Mononuclear cell (primary cell): ENCODE results near the gene DDX1. TPM values are rescaled to one million over a fixed set of nuclear protein-coding genes. Genes with fewer than 3 reads are reported as not detected.
"Not testable (repeated sequence)": the region's sequence is repeated elsewhere in the genome, so short reads cannot be mapped to it uniquely, and the experiment has no call there.

ENCODE experiments used
- H3K27me3 ChIP-seq: 2 replicates; pipeline ENCODE4 v1.6.0; 2011; ENCODE audit warnings: low read length, control low read depth; ENCODE audit not compliant: insufficient read depth
- H3K4me1 ChIP-seq: 2 replicates; pipeline ENCODE4 v1.5.1; 2011; ENCODE audit warnings: mild to moderate bottlenecking, low read length, control low read depth; ENCODE audit not compliant: insufficient read depth
- H3K4me3 ChIP-seq: 2 replicates; pipeline ENCODE4 v1.5.1; 2011; ENCODE audit warnings: mild to moderate bottlenecking, low read length, moderate library complexity
- H3K9me3 ChIP-seq: 2 replicates; pipeline ENCODE4 v1.5.1; 2011; ENCODE audit warnings: low read depth, mild to moderate bottlenecking, control low read depth, low read length
- total RNA-seq: library from RNA; depleted of rRNA; stranded (reverse); fragments of >200 nt; gene quantifications from one replicate; pipeline ENCODE4 v1.2.3, GENCODE V29; 2012

The DDX1 gene
- total RNA-seq, 1 donor: 55.5 TPM

- no peaks in the 10 kb centered on the region for H3K27me3 ChIP-seq
- no peaks in the 10 kb centered on the region for H3K9me3 ChIP-seq
- no peak overlapping the region for H3K4me3 ChIP-seq
- H3K4me1 ChIP-seq: no peaks in the 10 kb centered on the region
Observed at GRCh38 chr2:15670981-15671380, 79.3 kb downstream of the DDX1 start.

GRCh38 chr2:15671409-15671808, 79.7 kb downstream of the DDX1 start:
- H3K4me3 ChIP-seq: no peak overlapping the region
- no peaks in the 10 kb centered on the region for H3K4me1 ChIP-seq
- H3K9me3 ChIP-seq: no peaks in the 10 kb centered on the region
- no peaks in the 10 kb centered on the region for H3K27me3 ChIP-seq

- no peaks in the 10 kb centered on the region for H3K4me1 ChIP-seq
- no peaks in the 10 kb centered on the region for H3K27me3 ChIP-seq
- H3K4me3 ChIP-seq: no peak overlapping the region
- no peaks in the 10 kb centered on the region for H3K9me3 ChIP-seq
Observed at GRCh38 chr2:15671842-15672815, 80.5 kb downstream of the DDX1 start.

GRCh38 chr2:15672961-15673918, 81.6 kb downstream of the DDX1 start:
- Histone ChIP-seq H3K9me3 (no peaks in the 10 kb centered on the region), H3K4me3 (no peak overlapping the region), H3K27me3 (no peaks in the 10 kb centered on the region), H3K4me1 (no peaks in the 10 kb centered on the region)

GRCh38 chr2:15673919-15674636, 82.4 kb downstream of the DDX1 start:
- Histone ChIP-seq H3K4me3 (no peak overlapping the region), H3K4me1 (no peaks in the 10 kb centered on the region), H3K9me3 (no peaks in the 10 kb centered on the region)

GRCh38 chr2:15674637-15675455, 83.2 kb downstream of the DDX1 start:
- no peaks in the 10 kb centered on the region for H3K9me3 ChIP-seq
- H3K4me3 ChIP-seq: no peak overlapping the region
- no peaks in the 10 kb centered on the region for H3K27me3 ChIP-seq
- H3K4me1 ChIP-seq: no peaks in the 10 kb centered on the region

More at GRCh38 chr2:15673919-15674636, 82.4 kb downstream of the DDX1 start:
- H3K27me3 ChIP-seq: no peaks in the 10 kb centered on the region

- Histone ChIP-seq H3K9me3 (no peaks in the 10 kb centered on the region), H3K4me1 (no peaks in the 10 kb centered on the region), H3K4me3 (no peak overlapping the region), H3K27me3 (no peaks in the 10 kb centered on the region)
Observed at GRCh38 chr2:15675456-15676195, 84.0 kb downstream of the DDX1 start.

GRCh38 chr2:15677141-15677843, 85.6 kb downstream of the DDX1 start:
- H3K4me3 ChIP-seq: no peak overlapping the region
- H3K4me1 ChIP-seq: no peaks in the 10 kb centered on the region
- H3K27me3 ChIP-seq: no peaks in the 10 kb centered on the region
- no peaks in the 10 kb centered on the region for H3K9me3 ChIP-seq

GRCh38 chr2:15678346-15678745, 86.7 kb downstream of the DDX1 start:
- Histone ChIP-seq H3K4me3 (no peak overlapping the region), H3K4me1 (no peaks in the 10 kb centered on the region), H3K9me3 (no peaks in the 10 kb centered on the region), H3K27me3 (no peaks in the 10 kb centered on the region)

GRCh38 chr2:15678909-15679308, 87.2 kb downstream of the DDX1 start:
- Histone ChIP-seq H3K27me3 (no peaks in the 10 kb centered on the region), H3K4me3 (no peak overlapping the region), H3K4me1 (no peaks in the 10 kb centered on the region), H3K9me3 (no peaks in the 10 kb centered on the region)

- Histone ChIP-seq H3K4me3 (no peak overlapping the region), H3K4me1 (no peaks in the 10 kb centered on the region), H3K9me3 (no peaks in the 10 kb centered on the region), H3K27me3 (no peaks in the 10 kb centered on the region)
Observed at GRCh38 chr2:15679386-15679924, 87.8 kb downstream of the DDX1 start.

GRCh38 chr2:15680132-15680531, 88.5 kb downstream of the DDX1 start:
- H3K9me3 ChIP-seq, H3K4me3 ChIP-seq, H3K4me1 ChIP-seq, H3K27me3 ChIP-seq: not testable (repeated sequence)
